GM19397 (cell line): ENCODE measurements around the gene OTOS.

Source experiments
- ATAC-seq: cut with Tn5 transposase; IDR thresholded peaks from one replicate; pipeline ENCODE4 v1.9.1; 2021; ENCODE audit warnings: mild to moderate bottlenecking, moderate library complexity; ENCODE audit not compliant: unreplicated experiment

OTOS gene

GRCh38 chr2:240140511-240140910, at the start of gene OTOS:
OTOS (minus strand) TSS chr2:240140658; CDS start chr2:240140326, 332 bp downstream.
- ATAC-seq = no peak

GRCh38 chr2:240189686-240190085, 49.2 kb upstream of the OTOS start:
- ATAC-seq = no peak

GRCh38 chr2:240187989-240188590, 47.6 kb upstream of the OTOS start:
- no peak for ATAC-seq

GRCh38 chr2:240186191-240186725, 45.8 kb upstream of the OTOS start:
- no peak for ATAC-seq

- ATAC-seq = no peak
Observed at GRCh38 chr2:240184656-240185055, 44.2 kb upstream of the OTOS start.

GRCh38 chr2:240183875-240184590, 43.6 kb upstream of the OTOS start:
- no peak for ATAC-seq

GRCh38 chr2:240183006-240183874, 42.8 kb upstream of the OTOS start:
- ATAC-seq = no peak

GRCh38 chr2:240182476-240182875, 42.0 kb upstream of the OTOS start:
- ATAC-seq = no peak

GRCh38 chr2:240182001-240182400, 41.5 kb upstream of the OTOS start:
- no peak for ATAC-seq

- ATAC-seq = no peak
Observed at GRCh38 chr2:240179941-240180666, 39.6 kb upstream of the OTOS start.

GRCh38 chr2:240179186-240179815, 38.8 kb upstream of the OTOS start:
- no peak for ATAC-seq

GRCh38 chr2:240178564-240178963, 38.1 kb upstream of the OTOS start:
- no peak for ATAC-seq

- ATAC-seq = no peak
Observed at GRCh38 chr2:240174496-240174895, 34.0 kb upstream of the OTOS start.

- ATAC-seq = no peak
Observed at GRCh38 chr2:240172071-240172895, 31.8 kb upstream of the OTOS start.

- ATAC-seq = no peak
Observed at GRCh38 chr2:240170883-240171282, 30.4 kb upstream of the OTOS start.

- no peak for ATAC-seq
Observed at GRCh38 chr2:240170354-240170735, 29.9 kb upstream of the OTOS start.

GRCh38 chr2:240169486-240170353, 29.3 kb upstream of the OTOS start:
- no peak for ATAC-seq

GRCh38 chr2:240168546-240169361, 28.3 kb upstream of the OTOS start:
- no peak for ATAC-seq
